Keratinocyte (primary cell): ENCODE measurements around the gene ANGPTL2.

Source experiments
- CTCF ChIP-seq, 3 experiments: IDR thresholded peaks in 1 of 3; conservative IDR thresholded peaks in 1 of 3; optimal IDR thresholded peaks in 1 of 3; 2 replicates in 2 of 3; 3 replicates in 1 of 3; pipeline versions ENCODE3 to v1.5.1; 2011; ENCODE audit warnings: low read length in 3 of 3, mild to moderate bottlenecking in 3 of 3, moderate library complexity in 2 of 3, control low read depth in 1 of 3, inconsistent platforms in 1 of 3; ENCODE audit not compliant: insufficient read depth in 2 of 3; ENCODE audit errors: extremely low read depth in 1 of 3
- EZH2 ChIP-seq: IDR thresholded peaks from one replicate; pipeline ENCODE4 v1.6.1; 2012; ENCODE audit warnings: inconsistent platforms, mild to moderate bottlenecking, low read length, moderate library complexity

GRCh38 chr9:127166111-127166510, 43.7 kb upstream of the ANGPTL2 start:
- TF ChIP-seq CTCF (optimal IDR thresholded peaks at IDR 0.05 in 1 of 3, IDR thresholded peaks at IDR 0.05 in 1 of 3, conservative IDR thresholded peaks at IDR 0.05 in 1 of 3; ENCODE audit: extremely low read depth in 1 of 3, insufficient read depth in 2 of 3, low read length in 3 of 3) = no peak
- TF ChIP-seq EZH2 = no peak
